Activated CD8-positive, alpha-beta T cell treated with anti-CD3 and anti-CD28 coated beads, Interleukin-2, amount 10 ng/mL, durations not matched to agents 7 days and 5 days (primary cell): Measurements from ENCODE around the gene SAFB. TPM values are rescaled to one million over a fixed set of nuclear protein-coding genes. Genes with fewer than 3 reads are reported as not detected.

Experiments used
- ATAC-seq: fragments of 150-1000 bp; cut with Tn5 transposase; one replicate; pipeline ENCODE4 v1.10.0; 2021; ENCODE audit warnings: moderate library complexity
- CTCF ChIA-PET: fragments of 350-600 bp; sonication (Branson Sonifier 250); formaldehyde crosslinking; loops from one replicate; lab custom pipeline; 2021; ENCODE audit warnings: antibody characterized with exemption; lab: Charles Lee
- POLR2A ChIA-PET: fragments of 350-600 bp; sonication (Branson Sonifier 250); formaldehyde crosslinking; loops from one replicate; lab custom pipeline; 2021; ENCODE audit warnings: antibody characterized with exemption; lab: Charles Lee
- DNase-seq: peaks from one replicate; pipeline ENCODE4 v3.0.0-alpha.2; 2020
- H3K27ac Mint-ChIP-seq: one replicate; pipeline ENCODE4 v1.8.0; 2021; ENCODE audit warnings: mild to moderate bottlenecking, mixed read lengths
- H3K27me3 Mint-ChIP-seq: one replicate; pipeline ENCODE4 v1.8.0; 2021; ENCODE audit warnings: low read depth, mixed read lengths
- H3K36me3 Mint-ChIP-seq: one replicate; pipeline ENCODE4 v1.8.0; 2021; ENCODE audit warnings: low read depth, mixed read lengths
- H3K4me1 Mint-ChIP-seq: one replicate; pipeline ENCODE4 v1.8.0; 2021; ENCODE audit warnings: low read depth, mixed read lengths
- H3K4me3 Mint-ChIP-seq: one replicate; pipeline ENCODE4 v1.8.0; 2021; ENCODE audit warnings: mild to moderate bottlenecking, mixed read lengths
- H3K9me3 Mint-ChIP-seq: one replicate; pipeline ENCODE4 v1.8.0; 2022; ENCODE audit warnings: mixed read lengths; ENCODE audit not compliant: insufficient read depth
- total RNA-seq, 2 experiments: library from RNA; stranded (reverse); gene quantifications; one replicate each; pipeline ENCODE4 v1.2.3, GENCODE V29; 2021

Gene SAFB
- total RNA-seq, 2 experiments from 2014 or later, result 116 to 134 TPM

GRCh38 chr19:5690955-5691821 is 68.3 kb downstream of the SAFB start:
- no peaks in the 10 kb centered on the region for H3K9me3 Mint-ChIP-seq
- H3K4me3 Mint-ChIP-seq, result peak overlapping the region; percentile 97
- DNase-seq (peak; percentile 48), ATAC-seq (no peak)
- ChIA-PET CTCF (interaction anchor here (0.8 to 7.5 kb wide), 5 partner anchors 8 to 143 kb away, joined by 3 to 113 read pairs (median 4); partner anchors contain the start of genes CATSPERD and LONP1), POLR2A (interaction anchor here (0.7 to 1.7 kb wide), 11 partner anchors 9 to 1654 kb away, joined by 3 to 21 read pairs (median 4); partner anchors contain the start of genes CATSPERD, LONP1, SAFB and SAFB2)
- H3K27ac Mint-ChIP-seq, result peak overlapping the region; percentile 95
- peaks cover 44% of the 10 kb centered on the region for H3K36me3 Mint-ChIP-seq
- no peaks in the 10 kb centered on the region for H3K27me3 Mint-ChIP-seq
- H3K4me1 Mint-ChIP-seq, result peaks cover 34% of the 10 kb centered on the region

- Mint-ChIP-seq H3K4me3 (peak overlapping the region; percentile 97), H3K4me1 (peaks cover 29% of the 10 kb centered on the region), H3K36me3 (peaks cover 48% of the 10 kb centered on the region), H3K27me3 (no peaks in the 10 kb centered on the region), H3K27ac (peak overlapping the region; percentile 62), H3K9me3 (no peaks in the 10 kb centered on the region)
- CTCF ChIA-PET, result interaction anchor here (1.2 to 7.5 kb wide), 2 partner anchors 26 to 144 kb away, joined by 4 to 113 read pairs; partner anchors contain the start of genes CATSPERD and LONP1
- POLR2A ChIA-PET, result interaction anchor here (0.9 to 1.7 kb wide), 3 partner anchors 23 to 69 kb away, joined by 3 to 21 read pairs (median 5); partner anchors contain the start of genes SAFB and SAFB2
- DNase-seq, result no peak
- ATAC-seq, result no peak
These were observed 69.2 kb downstream of the SAFB start for GRCh38 chr19:5691822-5692722.

- H3K4me3 Mint-ChIP-seq, result peak overlapping the region; percentile 97
- peaks cover 48% of the 10 kb centered on the region for H3K36me3 Mint-ChIP-seq
- ATAC-seq (no peak), DNase-seq (no peak)
- H3K9me3 Mint-ChIP-seq, result no peaks in the 10 kb centered on the region
- ChIA-PET POLR2A (interaction anchor here (0.6 kb wide), 1 partner anchor 28 kb away, joined by 5 read pairs; the partner anchor contains the start of gene CATSPERD), CTCF (no interaction called here)
- H3K27ac Mint-ChIP-seq, result peak overlapping the region; percentile 42
- no peaks in the 10 kb centered on the region for H3K27me3 Mint-ChIP-seq
- peaks cover 28% of the 10 kb centered on the region for H3K4me1 Mint-ChIP-seq
These were observed 69.9 kb downstream of the SAFB start for GRCh38 chr19:5692723-5693194.

GRCh38 chr19:5693195-5694166 is 70.6 kb downstream of the SAFB start:
- ATAC-seq (no peak), DNase-seq (no peak)
- CTCF ChIA-PET, result no interaction called here
- no peaks in the 10 kb centered on the region for H3K27me3 Mint-ChIP-seq
- peak overlapping the region; percentile 20 for H3K27ac Mint-ChIP-seq
- no peak overlapping the region for H3K4me3 Mint-ChIP-seq
- peaks cover 48% of the 10 kb centered on the region for H3K36me3 Mint-ChIP-seq
- POLR2A ChIA-PET, result interaction anchor here (0.6 kb wide), 1 partner anchor 27 kb away, joined by 5 read pairs; the partner anchor contains the start of gene CATSPERD
- no peaks in the 10 kb centered on the region for H3K9me3 Mint-ChIP-seq
- H3K4me1 Mint-ChIP-seq, result peaks cover 23% of the 10 kb centered on the region

- ChIA-PET CTCF (no interaction called here), POLR2A (no interaction called here)
- DNase-seq (no peak), ATAC-seq (no peak)
- Mint-ChIP-seq H3K9me3 (no peaks in the 10 kb centered on the region), H3K4me3 (no peak overlapping the region), H3K27ac (peak overlapping the region; percentile 20), H3K36me3 (peaks cover 53% of the 10 kb centered on the region), H3K27me3 (no peaks in the 10 kb centered on the region), H3K4me1 (peaks cover 20% of the 10 kb centered on the region)
These were observed 71.5 kb downstream of the SAFB start for GRCh38 chr19:5694167-5694955.

- H3K9me3 Mint-ChIP-seq, result no peaks in the 10 kb centered on the region
- ATAC-seq (no peak), DNase-seq (no peak)
- H3K27me3 Mint-ChIP-seq, result no peaks in the 10 kb centered on the region
- H3K36me3 Mint-ChIP-seq, result peaks cover 51% of the 10 kb centered on the region
- no peak overlapping the region for H3K27ac Mint-ChIP-seq
- H3K4me3 Mint-ChIP-seq, result no peak overlapping the region
- CTCF ChIA-PET, result no interaction called here
- peaks cover 15% of the 10 kb centered on the region for H3K4me1 Mint-ChIP-seq
- POLR2A ChIA-PET, result no interaction called here
These were observed 72.2 kb downstream of the SAFB start for GRCh38 chr19:5694956-5695648.

- no peak overlapping the region for H3K27ac Mint-ChIP-seq
- H3K9me3 Mint-ChIP-seq, result no peaks in the 10 kb centered on the region
- H3K4me1 Mint-ChIP-seq, result peaks cover 15% of the 10 kb centered on the region
- ChIA-PET POLR2A (no interaction called here), CTCF (no interaction called here)
- peaks cover 51% of the 10 kb centered on the region for H3K36me3 Mint-ChIP-seq
- no peak for ATAC-seq
- no peak overlapping the region for H3K4me3 Mint-ChIP-seq
- no peak for DNase-seq
- no peaks in the 10 kb centered on the region for H3K27me3 Mint-ChIP-seq
These were observed 72.8 kb downstream of the SAFB start for GRCh38 chr19:5695649-5696195.

- DNase-seq (no peak), ATAC-seq (no peak)
- ChIA-PET POLR2A (no interaction called here), CTCF (no interaction called here)
- no peak overlapping the region for H3K27ac Mint-ChIP-seq
- H3K9me3 Mint-ChIP-seq, result no peaks in the 10 kb centered on the region
- no peaks in the 10 kb centered on the region for H3K27me3 Mint-ChIP-seq
- no peak overlapping the region for H3K4me3 Mint-ChIP-seq
- H3K4me1 Mint-ChIP-seq, result peaks cover 15% of the 10 kb centered on the region
- peaks cover 50% of the 10 kb centered on the region for H3K36me3 Mint-ChIP-seq
These were observed 73.5 kb downstream of the SAFB start for GRCh38 chr19:5696196-5697021.
